ACC112 (cell line): ENCODE data around the gene DGKQ.

ENCODE experiments used
- H2AFZ ChIP-seq: fragments of 200-600 bp; sonication (generic); one replicate; pipeline ENCODE4 v1.6.0; 2017; ENCODE audit warnings: antibody characterized with exemption, low read length; ENCODE audit not compliant: unreplicated experiment
- H3K27ac ChIP-seq: fragments of 200-600 bp; sonication (generic); 2 replicates; pipeline ENCODE4 v1.5.1; 2014; ENCODE audit warnings: low read depth, mild to moderate bottlenecking, antibody characterized with exemption, low read length, moderate library complexity
- H3K27me3 ChIP-seq: fragments of 200-600 bp; sonication (generic); 2 replicates; pipeline ENCODE4 v1.6.1; 2014; ENCODE audit warnings: mild to moderate bottlenecking, antibody characterized with exemption, low read length, moderate library complexity, mixed read lengths; ENCODE audit not compliant: insufficient read depth
- H3K36me3 ChIP-seq: fragments of 200-600 bp; sonication (generic); 2 replicates; pipeline ENCODE4 v1.6.1; 2016; ENCODE audit warnings: mild to moderate bottlenecking, antibody characterized with exemption, low read length, moderate library complexity, mixed read lengths; ENCODE audit not compliant: insufficient read depth
- H3K4me1 ChIP-seq: fragments of 200-600 bp; sonication (generic); one replicate; pipeline ENCODE4 v1.6.1; 2016; ENCODE audit warnings: low read length, mixed read lengths; ENCODE audit not compliant: insufficient read depth, unreplicated experiment, control insufficient read depth
- H3K4me3 ChIP-seq: fragments of 200-600 bp; sonication (generic); 2 replicates; pipeline ENCODE4 v1.5.1; 2014; ENCODE audit warnings: mild to moderate bottlenecking, low read depth, low read length
- H3K79me2 ChIP-seq: fragments of 200-600 bp; sonication (generic); one replicate; pipeline ENCODE4 v1.6.0; 2016; ENCODE audit warnings: low read length; ENCODE audit not compliant: control insufficient read depth, unreplicated experiment, insufficient read depth

DGKQ gene

GRCh38 chr4:1008840-1009541 lies 35.6 kb upstream of the DGKQ start:
- Histone ChIP-seq H3K4me1 (peaks cover 8% of the 10 kb centered on the region), H3K36me3 (no peaks in the 10 kb centered on the region), H3K4me3 (peak overlapping the region; percentile 89), H3K79me2 (no peaks in the 10 kb centered on the region), H2AFZ (peak overlapping the region; percentile 75), H3K27me3 (peaks cover 29% of the 10 kb centered on the region), H3K27ac (no peak overlapping the region)

- Histone ChIP-seq H3K4me3 (no peak overlapping the region), H3K36me3 (no peaks in the 10 kb centered on the region), H3K27me3 (peaks cover 50% of the 10 kb centered on the region), H3K4me1 (peaks cover 8% of the 10 kb centered on the region), H2AFZ (no peak overlapping the region), H3K27ac (no peak overlapping the region), H3K79me2 (no peaks in the 10 kb centered on the region)
Measured at GRCh38 chr4:1006856-1007255, 33.5 kb upstream of the DGKQ start.

- H3K36me3 ChIP-seq = no peaks in the 10 kb centered on the region
- H3K4me3 ChIP-seq = no peak overlapping the region
- H2AFZ ChIP-seq = no peak overlapping the region
- peaks cover 56% of the 10 kb centered on the region for H3K27me3 ChIP-seq
- no peak overlapping the region for H3K27ac ChIP-seq
- no peaks in the 10 kb centered on the region for H3K79me2 ChIP-seq
- peaks cover under 1% of the 10 kb centered on the region for H3K4me1 ChIP-seq
Measured at GRCh38 chr4:1004557-1005485, 31.5 kb upstream of the DGKQ start.

GRCh38 chr4:1004071-1004418 lies 30.7 kb upstream of the DGKQ start:
- H3K4me3 ChIP-seq = no peak overlapping the region
- H3K79me2 ChIP-seq = no peaks in the 10 kb centered on the region
- no peaks in the 10 kb centered on the region for H3K4me1 ChIP-seq
- H3K36me3 ChIP-seq = no peaks in the 10 kb centered on the region
- peaks cover 53% of the 10 kb centered on the region for H3K27me3 ChIP-seq
- no peak overlapping the region for H3K27ac ChIP-seq
- H2AFZ ChIP-seq = no peak overlapping the region

- H3K79me2 ChIP-seq = no peaks in the 10 kb centered on the region
- no peak overlapping the region for H3K27ac ChIP-seq
- no peak overlapping the region for H2AFZ ChIP-seq
- H3K4me3 ChIP-seq = no peak overlapping the region
- H3K36me3 ChIP-seq = no peaks in the 10 kb centered on the region
- H3K27me3 ChIP-seq = peaks cover 51% of the 10 kb centered on the region
- no peaks in the 10 kb centered on the region for H3K4me1 ChIP-seq
Measured at GRCh38 chr4:1003271-1004070, 30.1 kb upstream of the DGKQ start.

GRCh38 chr4:1002631-1003251 lies 29.4 kb upstream of the DGKQ start:
- no peak overlapping the region for H2AFZ ChIP-seq
- no peaks in the 10 kb centered on the region for H3K36me3 ChIP-seq
- H3K27ac ChIP-seq = no peak overlapping the region
- H3K27me3 ChIP-seq = peaks cover 51% of the 10 kb centered on the region
- H3K4me1 ChIP-seq = peaks cover 4% of the 10 kb centered on the region
- no peak overlapping the region; the same call in 1 of the 2 replicates for H3K4me3 ChIP-seq
- H3K79me2 ChIP-seq = no peaks in the 10 kb centered on the region

GRCh38 chr4:1002131-1002630 lies 28.8 kb upstream of the DGKQ start:
- Histone ChIP-seq H3K4me1 (peaks cover 7% of the 10 kb centered on the region), H3K27me3 (peaks cover 53% of the 10 kb centered on the region), H3K79me2 (no peaks in the 10 kb centered on the region), H2AFZ (no peak overlapping the region), H3K4me3 (no peak overlapping the region; the same call in 1 of the 2 replicates), H3K36me3 (no peaks in the 10 kb centered on the region), H3K27ac (no peak overlapping the region)

- Histone ChIP-seq H2AFZ (no peak overlapping the region), H3K36me3 (no peaks in the 10 kb centered on the region), H3K27ac (no peak overlapping the region), H3K27me3 (peaks cover 53% of the 10 kb centered on the region), H3K4me1 (peaks cover 7% of the 10 kb centered on the region), H3K79me2 (no peaks in the 10 kb centered on the region), H3K4me3 (no peak overlapping the region)
Measured at GRCh38 chr4:1001561-1002130, 28.3 kb upstream of the DGKQ start.

- Histone ChIP-seq H3K36me3 (no peaks in the 10 kb centered on the region), H3K27ac (no peak overlapping the region), H3K4me3 (no peak overlapping the region), H2AFZ (no peak overlapping the region), H3K4me1 (peaks cover 7% of the 10 kb centered on the region), H3K79me2 (no peaks in the 10 kb centered on the region), H3K27me3 (peaks cover 52% of the 10 kb centered on the region)
Measured at GRCh38 chr4:1000686-1001260, 27.4 kb upstream of the DGKQ start.
